Trophoblast cell (in vitro differentiated cells and primary cell): ENCODE results near the gene ZNF592.
A peak's percentile ranks its signal among the peaks of the same experiment; 100 is the strongest.

Source experiments
- DNase-seq, 2 donors: peaks; one replicate each; pipeline ENCODE4 v3.0.0-alpha.2; 2016
- H2AFZ ChIP-seq: 2 replicates; pipeline ENCODE4 v1.6.1; 2013; ENCODE audit warnings: low read length, moderate library complexity, mild to moderate bottlenecking; ENCODE audit not compliant: insufficient read depth, poor library complexity
- H2AK5ac ChIP-seq: 2 replicates; pipeline ENCODE4 v1.6.1; 2013; ENCODE audit warnings: mild to moderate bottlenecking, low read length
- H2BK120ac ChIP-seq: 2 replicates; pipeline ENCODE4 v1.6.1; 2013; ENCODE audit warnings: low read length, mild to moderate bottlenecking, moderate library complexity; ENCODE audit not compliant: insufficient read depth, poor library complexity
- H2BK12ac ChIP-seq: 2 replicates; pipeline ENCODE4 v1.6.1; 2013; ENCODE audit warnings: mild to moderate bottlenecking, low read length, moderate library complexity
- H2BK5ac ChIP-seq: 2 replicates; pipeline ENCODE4 v1.6.1; 2013; ENCODE audit warnings: low read length, low read depth, moderate library complexity, mild to moderate bottlenecking; ENCODE audit not compliant: poor library complexity
- H3K14ac ChIP-seq: 2 replicates; pipeline ENCODE4 v1.6.1; 2013; ENCODE audit warnings: mild to moderate bottlenecking, low read length
- H3K18ac ChIP-seq: 2 replicates; pipeline ENCODE4 v1.6.1; 2013; ENCODE audit warnings: mild to moderate bottlenecking, low read length
- H3K23ac ChIP-seq: 2 replicates; pipeline ENCODE4 v1.6.1; 2013; ENCODE audit warnings: low read length
- H3K27ac ChIP-seq: 2 replicates; pipeline ENCODE4 v1.5.1; 2013; ENCODE audit warnings: low read depth, mild to moderate bottlenecking, inconsistent platforms, low read length, moderate library complexity
- H3K27me3 ChIP-seq: 2 replicates; pipeline ENCODE4 v1.6.1; 2013; ENCODE audit warnings: inconsistent platforms, mild to moderate bottlenecking, low read length, moderate library complexity; ENCODE audit not compliant: insufficient read depth
- H3K36me3 ChIP-seq, 2 experiments: 1 replicate in 1 of 2; 2 replicates in 1 of 2; pipeline ENCODE4 v1.6.1; 2013; ENCODE audit warnings: low read length in 2 of 2, mild to moderate bottlenecking in 2 of 2, moderate library complexity in 1 of 2; ENCODE audit not compliant: insufficient read depth in 2 of 2, control insufficient read depth in 1 of 2
- H3K4ac ChIP-seq: 2 replicates; pipeline ENCODE4 v1.6.1; 2013; ENCODE audit warnings: low read depth, mild to moderate bottlenecking, low read length, moderate library complexity
- H3K4me1 ChIP-seq, 2 experiments: 1 replicate in 1 of 2; 2 replicates in 1 of 2; pipeline ENCODE4 v1.6.1; 2013; ENCODE audit warnings: low read length in 2 of 2, mild to moderate bottlenecking in 2 of 2, moderate library complexity in 1 of 2; ENCODE audit not compliant: insufficient read depth in 2 of 2, control insufficient read depth in 1 of 2
- H3K4me2 ChIP-seq: 2 replicates; pipeline ENCODE4 v1.6.1; 2013; ENCODE audit warnings: inconsistent platforms, mild to moderate bottlenecking, low read length, moderate library complexity
- H3K4me3 ChIP-seq: 2 replicates; pipeline ENCODE4 v1.5.1; 2013; ENCODE audit warnings: mild to moderate bottlenecking, low read depth, low read length, inconsistent platforms
- H3K79me1 ChIP-seq: one replicate; pipeline ENCODE4 v1.6.1; 2013; ENCODE audit warnings: low read length
- H3K79me2 ChIP-seq: 2 replicates; pipeline ENCODE4 v1.6.1; 2013; ENCODE audit warnings: low read length, mild to moderate bottlenecking; ENCODE audit not compliant: control insufficient read depth, insufficient read depth, poor library complexity
- H3K9ac ChIP-seq: 2 replicates; pipeline ENCODE4 v1.6.1; 2013; ENCODE audit warnings: mild to moderate bottlenecking, low read length
- H3K9me3 ChIP-seq: 2 replicates; pipeline ENCODE4 v1.6.1; 2013; ENCODE audit warnings: low read depth, mild to moderate bottlenecking, control low read depth, inconsistent platforms, low read length; ENCODE audit not compliant: insufficient read depth
- H4K12ac ChIP-seq: 2 replicates; pipeline ENCODE4 v1.6.1; 2013; ENCODE audit warnings: low read depth, mild to moderate bottlenecking, low read length, moderate library complexity
- H4K8ac ChIP-seq: 2 replicates; pipeline ENCODE4 v1.6.1; 2013; ENCODE audit warnings: low read depth, mild to moderate bottlenecking, low read length, moderate library complexity
- H4K91ac ChIP-seq: one replicate; pipeline ENCODE4 v1.6.1; 2013; ENCODE audit warnings: low read depth, mild to moderate bottlenecking, low read length, moderate library complexity
- WGBS: extraction: QIAGEN DNeasy Blood & Tissue Kit; methylation state at CpG from one replicate; pipeline ENCODE4 v1.1.7; 2013; ENCODE audit warnings: missing lambda C conversion rate; ENCODE audit not compliant: insufficient read length, insufficient coverage; ENCODE audit errors: extremely low coverage; 5-methylcytosine and 5-hydroxymethylcytosine counted together

ZNF592 gene

GRCh38 chr15:84816694-84817465 lies 68.5 kb downstream of the ZNF592 start, which contains the start of gene ALPK3:
Gene ALPK3, plus strand, starts transcription at chr15:84817356. Its CDS starts 97 bp downstream, at chr15:84817453.
- Histone ChIP-seq H2AFZ (peak within 1 kb of the TSS; percentile 97), H3K9me3 (no peaks in the 10 kb centered on the region), H4K91ac (peak within 1 kb of the TSS; percentile 97), H4K8ac (peak within 1 kb of the TSS; percentile 94), H3K79me1 (peaks cover 28% of the 10 kb centered on the region), H4K12ac (peak within 1 kb of the TSS; percentile 90), H2BK5ac (peak within 1 kb of the TSS; percentile 95), H3K9ac (peak within 1 kb of the TSS; percentile 46), H3K27me3 (no peaks in the 10 kb centered on the region), H3K4me2 (peak within 1 kb of the TSS; percentile 40), H2AK5ac (peak within 1 kb of the TSS; percentile 99), H2BK12ac (peak within 1 kb of the TSS; percentile 97), H3K4me3 (peak within 1 kb of the TSS; percentile 75), H3K4me1 (peaks cover 34 to 41% of the 10 kb centered on the region in 2 experiments), H2BK120ac (peak within 1 kb of the TSS; percentile 99), H3K79me2 (peaks cover 10% of the 10 kb centered on the region), H3K4ac (peak within 1 kb of the TSS; percentile 96), H3K18ac (peak within 1 kb of the TSS; percentile 97), H3K36me3 (no peaks in the 10 kb centered on the region), H3K23ac (no peak within 1 kb of the TSS), H3K14ac (peak within 1 kb of the TSS; percentile 97), H3K27ac (peak within 1 kb of the TSS; percentile 93)
- WGBS: no CpG with 5 or more reads among the region's 63 CpGs
- peak; percentile 52 to 54 for DNase-seq

- no peaks in the 10 kb centered on the region for H3K27me3 ChIP-seq
- H3K4me3 ChIP-seq: peak overlapping the region; percentile 75
- H3K79me2 ChIP-seq: peaks cover 10% of the 10 kb centered on the region
- H2AFZ ChIP-seq: peak overlapping the region; percentile 97
- WGBS: no CpG with 5 or more reads among the region's 27 CpGs
- peak overlapping the region; percentile 97 for H3K18ac ChIP-seq
- H3K4me1 ChIP-seq: peaks cover 34 to 40% of the 10 kb centered on the region in 2 experiments
- peak in 1 of 2 donors; percentile 46 for DNase-seq
- H4K12ac ChIP-seq: peak overlapping the region; percentile 90
- peak overlapping the region; percentile 46 for H3K9ac ChIP-seq
- H4K91ac ChIP-seq: peak overlapping the region; percentile 97
- peak overlapping the region; percentile 96 for H3K4ac ChIP-seq
- peak overlapping the region; percentile 97 for H3K14ac ChIP-seq
- H3K79me1 ChIP-seq: peaks cover 28% of the 10 kb centered on the region
- no peak overlapping the region for H3K23ac ChIP-seq
- H2BK5ac ChIP-seq: peak overlapping the region; percentile 95
- peak overlapping the region; percentile 40 for H3K4me2 ChIP-seq
- no peaks in the 10 kb centered on the region for H3K9me3 ChIP-seq
- H3K36me3 ChIP-seq: peaks cover 0 to 2% of the 10 kb centered on the region in 2 experiments
- H4K8ac ChIP-seq: peak overlapping the region; percentile 94
- H2BK120ac ChIP-seq: peak overlapping the region; percentile 99
- peak overlapping the region; percentile 99 for H2AK5ac ChIP-seq
- peak overlapping the region; percentile 93 for H3K27ac ChIP-seq
- peak overlapping the region; percentile 80 for H2BK12ac ChIP-seq
These were observed 69.2 kb downstream of the ZNF592 start for GRCh38 chr15:84817466-84818081.

- Histone ChIP-seq H3K27me3 (no peaks in the 10 kb centered on the region), H2BK120ac (peak overlapping the region; percentile 99), H3K79me2 (peaks cover 10% of the 10 kb centered on the region), H2AFZ (peak overlapping the region; percentile 66), H2BK5ac (peak overlapping the region; percentile 95), H3K36me3 (peaks cover 0 to 2% of the 10 kb centered on the region in 2 experiments), H3K4me2 (peak overlapping the region; percentile 40), H3K23ac (no peak overlapping the region), H3K14ac (peak overlapping the region; percentile 97), H3K9me3 (no peaks in the 10 kb centered on the region), H4K8ac (peak overlapping the region; percentile 94), H3K27ac (peak overlapping the region; percentile 93), H3K18ac (peak overlapping the region; percentile 97), H3K4me1 (peaks cover 36 to 40% of the 10 kb centered on the region in 2 experiments), H3K4ac (peak overlapping the region; percentile 96), H3K79me1 (peaks cover 28% of the 10 kb centered on the region), H2BK12ac (peak overlapping the region; percentile 80), H3K4me3 (peak overlapping the region; percentile 75), H2AK5ac (peak overlapping the region; percentile 99), H4K12ac (peak overlapping the region; percentile 90), H3K9ac (no peak overlapping the region), H4K91ac (peak overlapping the region; percentile 97)
- WGBS: no CpG with 5 or more reads among the region's 9 CpGs
- DNase-seq: peak in 1 of 2 donors; percentile 54
These were observed 70.1 kb downstream of the ZNF592 start for GRCh38 chr15:84818261-84819131.

- peak overlapping the region; percentile 74 for H3K18ac ChIP-seq
- H2BK12ac ChIP-seq: peak overlapping the region; percentile 81
- DNase-seq: no peak
- H3K27me3 ChIP-seq: no peaks in the 10 kb centered on the region
- H3K9me3 ChIP-seq: no peaks in the 10 kb centered on the region
- H4K12ac ChIP-seq: peak overlapping the region; percentile 16
- H3K14ac ChIP-seq: peak overlapping the region; percentile 27
- no peak overlapping the region for H3K23ac ChIP-seq
- H3K9ac ChIP-seq: no peak overlapping the region
- peak overlapping the region; percentile 7 for H2BK120ac ChIP-seq
- H3K4ac ChIP-seq: peak overlapping the region; percentile 66
- H4K8ac ChIP-seq: peak overlapping the region; percentile 10
- H3K27ac ChIP-seq: peak overlapping the region; percentile 93
- no CpG with 5 or more reads among the region's 3 CpGs for WGBS
- peak overlapping the region; percentile 97 for H4K91ac ChIP-seq
- peaks cover 28% of the 10 kb centered on the region for H3K79me1 ChIP-seq
- H3K4me1 ChIP-seq: peaks cover 36 to 40% of the 10 kb centered on the region in 2 experiments
- peaks cover 0 to 5% of the 10 kb centered on the region in 2 experiments for H3K36me3 ChIP-seq
- H2BK5ac ChIP-seq: peak overlapping the region; percentile 23
- H3K4me3 ChIP-seq: no peak overlapping the region
- H3K4me2 ChIP-seq: peak overlapping the region; percentile 40
- H2AK5ac ChIP-seq: peak overlapping the region; percentile 51
- H2AFZ ChIP-seq: peak overlapping the region; percentile 23
- peaks cover 10% of the 10 kb centered on the region for H3K79me2 ChIP-seq
These were observed 70.9 kb downstream of the ZNF592 start for GRCh38 chr15:84819291-84819768.
